HG03045 (cell line): ENCODE measurements around the gene ITGB7.

Source experiments
- ATAC-seq: cut with Tn5 transposase; IDR thresholded peaks from one replicate; pipeline ENCODE4 v1.9.1; 2021; ENCODE audit warnings: mild to moderate bottlenecking, moderate library complexity; ENCODE audit not compliant: unreplicated experiment

ITGB7 gene

DNA sequence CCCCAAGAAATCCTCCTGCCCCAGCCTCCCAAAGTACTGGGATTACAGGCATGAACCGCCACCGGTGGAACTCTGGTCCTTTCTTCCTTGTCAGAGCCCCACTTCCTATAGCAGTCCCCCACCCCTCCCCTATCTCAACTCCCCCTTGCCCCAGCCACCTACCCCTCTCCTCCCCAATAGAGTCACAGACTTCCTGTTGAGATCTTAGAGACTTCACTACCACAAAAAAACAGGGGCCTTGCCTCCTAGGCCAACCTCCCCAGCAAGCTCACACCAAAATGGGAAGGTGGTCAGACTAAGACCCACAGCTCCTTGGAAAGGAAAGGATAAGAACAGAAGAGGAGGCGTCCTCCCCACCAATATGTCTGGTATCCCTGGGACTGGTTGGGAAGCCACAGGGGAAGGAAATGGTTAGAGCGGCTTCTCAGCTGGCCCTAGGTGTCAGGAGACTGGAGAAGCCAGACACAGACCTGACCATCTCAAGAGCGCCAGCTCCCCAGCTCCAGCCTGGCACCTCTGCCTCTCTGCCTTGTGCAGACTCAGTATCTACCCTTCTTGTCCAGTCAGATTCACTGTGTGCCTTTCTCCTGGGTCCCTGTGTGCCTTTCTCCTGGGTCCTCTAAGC, 8.5 kb downstream of the ITGB7 start:
- no peak for ATAC-seq

DNA sequence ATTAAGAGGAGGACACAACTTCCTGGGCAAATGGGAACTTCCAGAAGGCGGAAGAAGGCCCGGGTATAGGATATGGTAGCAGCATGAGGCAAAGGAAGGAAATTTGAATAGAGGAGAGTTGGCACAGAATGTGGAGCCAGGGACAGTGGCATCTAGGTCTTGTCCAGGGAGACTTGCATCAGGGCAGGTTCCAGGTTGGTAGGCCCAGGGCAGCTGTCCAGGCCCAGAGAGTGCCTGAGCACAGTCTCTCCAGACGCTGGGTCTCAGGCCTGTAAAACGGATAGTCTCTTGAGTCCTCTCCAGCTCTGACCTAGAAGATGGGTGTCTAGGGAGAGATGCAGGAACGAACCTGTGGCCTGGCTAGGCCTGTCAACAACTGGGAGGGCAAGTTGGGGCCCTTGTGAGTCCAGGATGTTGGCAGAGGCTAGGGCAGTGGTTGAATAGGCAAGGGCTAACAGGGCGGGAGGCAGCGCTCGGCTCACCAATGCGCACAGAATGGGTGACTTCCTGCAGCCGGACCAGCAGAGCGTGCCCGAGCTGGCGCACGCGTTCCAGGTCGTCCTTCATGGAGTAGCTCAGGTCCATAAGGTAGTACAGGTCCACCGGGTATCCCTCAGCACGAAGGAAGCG, 9.9 kb downstream of the ITGB7 start:
- ATAC-seq = no peak

DNA sequence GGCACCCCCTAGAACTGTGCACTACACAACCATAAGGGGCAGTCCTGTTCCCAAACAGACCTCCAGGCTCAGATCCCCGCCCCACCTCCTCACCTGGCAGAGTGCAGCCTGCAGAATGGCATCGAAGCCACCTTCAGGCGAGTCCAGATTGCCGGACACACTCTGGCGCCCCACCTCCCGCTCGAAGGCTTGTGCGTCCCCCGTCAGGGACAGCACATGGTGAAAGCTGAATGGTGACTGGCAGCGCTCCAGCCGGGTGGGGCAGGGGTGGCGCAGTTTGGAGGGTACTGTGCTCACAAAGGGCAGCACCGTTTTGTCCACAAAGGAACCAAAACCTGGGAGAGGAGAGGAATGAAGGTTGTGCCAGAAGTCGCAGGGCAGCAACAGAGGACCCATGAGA, 10.6 kb downstream of the ITGB7 start:
- ATAC-seq = no peak

DNA sequence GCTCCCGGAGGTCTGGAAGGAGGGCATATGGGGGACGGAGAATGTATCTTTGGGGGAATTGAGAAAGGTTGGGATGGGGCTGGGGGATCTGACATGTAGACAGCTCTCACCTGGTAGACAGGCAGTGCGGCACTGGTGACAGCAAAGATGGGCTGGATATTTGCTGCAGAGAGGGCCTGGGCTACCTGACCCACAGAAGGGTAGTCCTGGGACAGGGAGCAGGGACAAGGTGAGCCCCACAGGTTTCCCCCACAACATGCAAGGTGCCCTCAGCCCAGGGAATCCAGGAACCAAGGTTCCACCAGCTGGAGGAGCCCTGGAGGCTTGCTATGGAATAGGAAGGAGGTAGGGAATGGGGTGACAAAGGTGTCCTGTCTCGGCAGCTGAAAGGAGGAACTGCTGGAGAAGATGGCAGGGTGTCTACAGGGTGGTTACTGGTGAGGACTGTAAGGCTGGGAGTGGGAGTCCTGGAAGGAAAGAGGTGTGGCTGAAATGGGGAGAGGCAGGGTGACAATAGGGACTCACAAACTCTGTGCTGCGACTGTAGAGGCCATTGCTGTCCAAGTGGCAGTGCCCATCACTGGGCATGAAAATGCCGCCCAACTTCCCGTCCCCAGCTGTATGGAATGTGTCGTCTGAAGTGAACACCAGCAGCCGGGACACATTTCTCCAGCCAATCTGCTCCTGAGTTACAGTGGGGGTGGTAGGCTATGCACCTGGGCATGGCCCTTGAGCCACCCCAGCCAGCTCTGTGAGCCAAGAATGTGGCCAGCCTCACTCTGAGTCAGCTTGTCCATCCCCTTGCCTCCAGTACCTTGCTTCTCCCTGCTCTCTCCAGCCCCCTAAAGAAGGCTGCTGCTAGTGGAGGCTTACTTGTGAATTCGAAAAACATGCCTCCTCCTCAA, 11.3 kb downstream of the ITGB7 start:
- no peak for ATAC-seq

DNA sequence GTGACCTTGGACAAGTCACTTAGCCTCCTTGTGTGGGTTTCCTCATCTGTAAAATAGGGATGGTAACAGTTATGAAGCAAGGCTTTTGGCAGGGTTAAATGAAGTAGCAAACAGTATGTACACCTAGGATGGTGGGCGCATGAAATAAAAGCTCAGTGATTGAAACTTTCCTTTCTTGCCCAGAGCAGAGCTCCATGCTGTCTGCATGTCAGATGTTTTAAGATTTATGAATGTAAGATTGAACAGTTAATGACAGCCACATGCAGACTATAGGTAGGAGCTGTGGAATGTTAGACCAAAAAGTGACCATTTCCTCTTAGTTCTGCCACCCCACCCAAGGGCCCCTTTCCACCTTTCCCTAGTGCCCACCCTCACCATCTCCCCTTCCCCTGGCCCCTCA, 12.1 kb downstream of the ITGB7 start:
- no peak for ATAC-seq

DNA sequence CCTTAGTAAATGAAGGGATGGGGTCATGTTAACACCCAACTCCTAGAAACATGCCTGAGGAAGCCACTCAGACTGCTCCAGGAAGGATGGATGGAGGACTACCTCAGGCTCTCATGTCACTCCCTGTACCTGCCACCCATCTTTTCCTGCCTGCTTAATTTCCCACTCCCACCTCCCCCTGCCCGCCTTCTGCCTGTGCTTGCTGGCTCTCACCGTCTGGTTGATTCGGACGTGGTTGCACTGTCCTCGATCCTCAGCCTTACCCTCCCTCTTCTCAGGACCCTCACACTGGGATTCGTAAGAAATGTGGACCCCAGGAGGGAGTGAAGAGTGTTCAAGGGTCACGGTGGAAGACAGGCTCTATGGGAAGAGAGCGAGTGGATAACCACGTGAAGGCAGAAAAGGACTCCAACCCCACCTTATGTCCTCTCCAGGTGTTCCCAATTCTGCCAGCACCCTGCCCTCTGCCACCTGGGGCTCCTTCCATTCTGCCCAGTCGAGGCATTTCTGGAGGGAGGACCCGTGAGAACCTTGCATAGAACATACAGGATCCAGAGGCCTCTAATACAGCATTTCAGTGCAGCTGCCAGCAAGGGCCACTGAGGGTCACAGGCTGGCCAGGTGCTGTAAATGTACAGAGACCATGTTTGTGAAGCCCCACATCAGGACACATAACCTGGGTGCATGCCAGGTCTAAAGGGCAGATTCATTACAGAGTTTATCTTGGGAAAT, 12.9 kb downstream of the ITGB7 start:
- no peak for ATAC-seq

DNA sequence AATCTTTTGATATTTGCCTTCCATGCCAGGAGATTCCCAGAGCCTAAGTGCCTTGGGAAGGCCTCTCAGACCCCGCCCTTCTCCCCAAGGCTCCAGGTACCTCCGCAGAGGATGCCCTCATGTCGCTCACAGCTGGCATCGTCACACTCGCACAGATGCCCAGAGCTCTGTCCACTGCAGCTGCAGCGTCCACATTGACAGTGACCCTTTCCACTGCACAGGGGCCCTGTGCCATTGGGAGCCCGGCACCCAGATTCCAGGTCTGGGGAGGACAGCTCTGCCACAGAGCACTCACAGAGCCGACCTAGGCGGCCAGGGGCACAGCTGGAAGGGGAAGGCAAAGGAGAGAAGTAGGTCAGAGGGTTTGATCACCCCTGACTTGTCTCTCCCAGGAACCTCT, 14.0 kb downstream of the ITGB7 start:
- ATAC-seq = no peak

DNA sequence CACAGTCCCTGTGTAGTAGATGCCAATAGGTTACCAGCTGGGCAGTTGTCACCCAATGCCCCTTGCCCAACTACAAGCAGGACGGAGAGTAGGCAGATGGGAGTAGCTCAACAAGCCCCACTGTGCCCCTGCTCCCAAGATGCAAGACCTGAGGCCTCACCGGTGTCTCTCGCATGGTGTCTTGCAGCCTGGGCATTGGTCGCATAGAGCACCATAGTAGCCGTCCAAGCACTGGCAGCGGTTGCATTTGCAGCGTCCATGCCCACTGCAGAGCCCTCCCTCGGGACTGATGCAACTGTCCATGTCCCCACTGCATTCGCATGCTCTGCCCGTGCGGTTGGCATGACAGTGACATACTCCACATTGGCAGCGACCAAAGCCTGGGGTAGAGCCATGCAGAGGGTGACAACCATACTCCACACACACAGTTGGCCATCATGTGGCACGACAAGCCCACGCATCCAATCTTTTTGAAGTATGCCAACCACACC, 14.5 kb downstream of the ITGB7 start:
- no peak for ATAC-seq

DNA sequence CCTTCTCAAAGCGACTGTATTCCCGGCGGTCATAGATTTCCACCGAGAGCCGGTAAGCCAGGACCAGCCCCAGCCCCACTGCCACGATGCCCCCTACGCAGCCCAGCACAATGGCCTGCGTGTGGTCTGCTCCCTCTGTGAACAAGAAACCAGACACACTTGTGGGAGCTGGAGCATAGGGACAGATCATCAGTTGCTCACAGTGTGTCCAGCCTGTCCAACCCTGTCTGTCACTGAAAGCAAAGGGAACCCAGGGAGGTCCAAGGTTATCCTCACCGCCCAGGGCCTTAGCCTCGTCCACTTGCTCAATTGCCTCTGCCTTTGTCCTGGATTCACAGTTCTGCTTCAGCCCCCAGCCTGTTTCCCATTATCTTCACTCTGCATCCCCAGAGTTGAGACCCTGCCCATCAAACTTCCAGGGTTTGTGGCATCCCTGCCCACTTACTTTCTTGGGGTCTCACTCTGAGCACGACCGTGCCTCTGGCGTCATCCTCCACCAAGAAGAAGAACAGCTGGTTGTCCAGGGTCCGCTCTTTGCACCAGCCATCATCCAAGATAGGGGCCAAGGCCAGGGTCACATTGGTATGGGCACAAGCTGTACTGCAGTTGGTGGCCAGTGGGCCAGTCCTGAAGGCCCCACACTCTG, 15.0 kb downstream of the ITGB7 start:
- no peak for ATAC-seq

DNA sequence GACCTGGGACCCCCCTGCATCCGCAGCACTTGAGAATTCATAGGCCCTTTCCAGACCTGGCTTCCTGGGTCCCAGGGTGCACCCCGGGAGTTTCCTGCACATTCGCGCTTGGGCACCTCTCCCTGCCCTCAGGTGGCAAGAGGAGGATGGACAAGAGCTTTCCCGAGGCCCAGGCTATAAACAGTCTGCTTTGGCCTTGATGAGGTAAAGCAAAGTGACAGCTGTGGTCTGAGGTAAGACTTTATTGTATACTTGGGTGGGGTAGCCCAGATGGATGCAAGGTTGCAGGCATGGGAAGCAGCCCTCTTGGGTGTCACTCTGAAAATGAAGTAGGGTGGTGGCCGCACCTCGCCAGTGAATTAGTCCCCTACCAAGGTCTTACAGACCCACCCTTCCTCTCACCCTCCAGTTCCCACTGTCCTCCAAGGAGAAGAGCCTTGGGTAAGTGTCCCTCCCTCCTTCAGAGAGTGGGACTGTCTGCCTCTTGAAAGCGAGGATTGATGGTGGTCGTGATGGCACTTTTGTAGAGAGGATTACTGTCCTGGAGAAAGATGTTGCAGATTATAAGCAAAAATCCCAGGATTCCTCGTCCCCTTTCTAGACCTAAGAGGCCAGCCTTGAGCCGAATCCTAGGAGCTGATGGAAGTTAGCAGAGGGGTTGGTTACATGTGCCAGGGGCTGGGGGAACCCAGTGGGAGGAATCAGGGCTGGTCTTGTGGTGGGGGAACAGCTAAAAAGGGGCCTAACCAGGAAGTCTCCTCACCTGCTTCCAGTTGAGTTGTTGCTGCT, 15.8 kb downstream of the ITGB7 start:
- no peak for ATAC-seq

DNA sequence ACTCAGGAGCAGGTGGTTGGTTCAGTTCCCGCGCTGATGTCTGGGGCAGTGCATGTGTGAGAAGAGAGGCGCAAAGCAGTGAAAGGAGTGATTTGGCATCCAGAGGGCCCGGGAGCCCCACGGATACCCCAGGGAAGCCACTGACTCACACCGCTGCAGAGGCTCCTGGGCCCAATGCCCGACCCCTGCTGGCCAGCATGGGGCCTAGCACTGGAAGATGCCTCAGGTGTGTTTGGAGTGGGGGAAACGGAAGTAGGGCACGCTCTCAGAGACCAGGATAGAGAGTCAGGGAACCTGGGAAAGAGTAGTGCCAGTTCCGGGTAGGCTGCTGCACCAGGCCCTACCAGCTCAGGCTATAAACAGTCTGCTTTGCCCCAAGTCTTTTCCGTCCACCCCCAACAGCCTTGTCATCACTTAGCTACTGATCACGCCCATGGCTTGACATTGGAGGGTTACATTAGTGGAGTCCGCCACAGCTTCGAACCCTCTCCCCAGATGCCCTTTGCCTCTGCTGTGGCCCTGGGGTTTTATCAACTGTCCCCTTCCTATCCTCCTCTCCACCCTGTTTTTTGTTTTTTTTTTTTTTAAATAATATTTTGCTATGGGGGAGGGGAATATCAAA, 16.8 kb downstream of the ITGB7 start:
- ATAC-seq = no peak

DNA sequence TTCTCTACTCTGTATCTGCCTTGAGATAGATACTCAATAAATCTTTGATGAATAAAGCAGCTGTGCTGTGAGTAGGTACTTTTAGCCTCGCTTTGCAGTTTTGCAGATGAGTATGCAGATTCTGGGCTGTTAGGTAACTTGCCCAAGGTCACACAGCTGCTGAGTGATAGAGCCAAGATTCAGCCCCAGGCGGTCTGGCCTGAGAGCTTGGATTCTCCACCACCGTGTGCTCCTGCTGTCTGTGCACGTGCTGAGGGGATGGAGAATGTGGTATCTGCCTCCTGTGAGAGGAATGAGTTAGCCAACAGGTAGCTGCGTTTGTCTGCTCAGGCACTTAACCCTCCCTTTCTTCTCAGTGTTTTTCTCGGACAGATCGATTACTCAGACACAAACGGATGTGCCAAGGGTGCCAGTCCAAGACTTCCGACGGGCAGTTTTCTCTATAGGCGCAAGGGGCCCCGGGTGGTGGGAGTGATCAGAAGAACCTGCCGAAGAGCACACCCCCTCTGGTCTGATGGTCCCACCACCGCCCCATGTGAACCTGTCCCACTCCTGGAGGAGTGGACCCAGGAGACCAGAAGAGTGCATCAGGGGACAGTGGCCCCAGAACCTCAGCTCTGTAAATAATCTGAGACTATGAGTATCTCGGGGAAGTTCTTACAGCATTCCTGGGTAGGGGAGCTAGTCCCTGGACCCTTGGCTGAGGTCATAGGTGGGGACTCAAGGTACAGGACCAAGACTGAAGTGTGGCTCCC, 19.7 kb downstream of the ITGB7 start:
- ATAC-seq = no peak

DNA sequence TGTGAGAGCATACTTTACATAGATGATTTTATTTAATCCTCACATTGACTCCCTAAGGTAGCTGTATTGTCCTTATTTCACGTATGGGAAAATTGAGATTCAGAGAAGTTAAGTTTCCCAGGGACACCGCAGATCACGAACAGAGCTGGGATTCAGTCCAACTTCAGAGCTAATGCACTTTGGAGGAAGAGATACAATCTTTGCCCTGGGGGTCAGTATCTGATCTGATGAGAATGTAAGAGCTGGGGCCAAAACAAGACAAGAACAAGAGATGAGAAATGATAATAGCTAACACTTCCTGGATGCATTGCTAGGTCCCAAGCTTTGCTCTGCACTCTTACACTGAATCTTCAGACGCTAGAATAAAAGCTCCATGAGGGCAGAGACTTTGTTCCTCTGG, 20.3 kb downstream of the ITGB7 start:
- no peak for ATAC-seq

DNA sequence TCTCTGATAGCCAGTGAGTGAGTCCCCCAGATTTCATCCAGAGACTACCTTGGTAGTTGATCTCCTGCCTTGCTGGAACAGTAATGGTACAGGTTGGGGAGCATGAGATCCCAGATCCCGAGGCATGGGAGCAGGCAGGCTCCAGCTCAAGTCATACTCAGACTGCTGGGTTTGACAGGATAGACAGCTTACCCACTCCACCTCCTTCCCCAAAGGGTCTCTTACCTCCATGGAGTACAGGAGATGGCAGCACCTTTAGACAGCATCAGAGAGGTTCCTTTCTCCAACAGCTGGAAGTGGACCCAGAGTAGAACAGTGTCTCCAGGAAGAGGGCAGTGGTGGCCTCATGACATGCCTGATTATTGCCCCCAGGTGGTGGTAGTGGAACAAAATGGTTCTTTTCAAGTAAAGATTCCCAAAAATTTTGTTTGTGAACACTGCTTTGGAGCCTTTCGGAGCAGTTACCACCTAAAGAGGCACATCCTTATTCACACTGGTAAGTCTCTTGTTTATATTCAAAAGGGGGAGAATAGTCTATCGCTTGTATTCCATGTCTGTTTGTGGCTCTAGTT, 21.4 kb downstream of the ITGB7 start:
- no peak for ATAC-seq

DNA sequence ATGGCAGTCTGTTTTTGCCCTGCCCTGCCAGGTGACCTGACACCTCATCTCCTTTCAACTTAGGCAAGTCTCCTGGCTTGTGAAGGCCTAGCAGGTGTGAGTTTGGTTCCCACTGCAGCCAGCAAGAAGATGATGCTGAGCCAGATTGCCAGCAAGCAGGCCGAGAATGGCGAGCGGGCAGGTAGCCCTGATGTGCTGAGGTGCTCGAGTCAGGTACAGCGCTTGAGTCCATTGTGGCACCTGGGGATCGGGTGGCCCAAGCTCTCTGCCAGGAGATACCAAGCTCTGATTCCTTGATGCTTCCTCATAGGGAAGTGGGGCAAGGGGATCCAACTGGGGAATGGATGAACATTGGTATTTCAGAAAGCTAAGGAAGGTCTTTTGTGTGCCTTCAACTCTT, 22.2 kb downstream of the ITGB7 start:
- ATAC-seq = no peak

DNA sequence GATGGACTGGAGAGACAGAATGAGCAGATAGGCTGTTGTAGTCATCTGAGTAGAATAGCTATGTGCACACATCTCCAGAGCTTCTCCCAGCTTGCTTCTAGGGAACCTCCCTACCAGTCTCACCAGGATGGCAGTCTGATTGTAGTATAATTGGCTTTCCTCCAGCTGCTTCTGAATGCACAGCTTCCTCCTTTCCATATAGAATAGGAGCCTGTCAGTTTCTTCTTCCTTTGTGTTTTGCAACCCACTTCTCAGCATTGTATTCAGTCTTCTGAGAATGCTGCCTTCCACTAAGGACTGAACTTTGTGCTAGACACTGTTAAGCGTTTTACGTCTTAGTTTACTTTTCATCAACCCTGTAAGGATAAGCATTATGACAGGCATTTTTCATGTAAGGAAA, 24.1 kb downstream of the ITGB7 start:
- no peak for ATAC-seq

DNA sequence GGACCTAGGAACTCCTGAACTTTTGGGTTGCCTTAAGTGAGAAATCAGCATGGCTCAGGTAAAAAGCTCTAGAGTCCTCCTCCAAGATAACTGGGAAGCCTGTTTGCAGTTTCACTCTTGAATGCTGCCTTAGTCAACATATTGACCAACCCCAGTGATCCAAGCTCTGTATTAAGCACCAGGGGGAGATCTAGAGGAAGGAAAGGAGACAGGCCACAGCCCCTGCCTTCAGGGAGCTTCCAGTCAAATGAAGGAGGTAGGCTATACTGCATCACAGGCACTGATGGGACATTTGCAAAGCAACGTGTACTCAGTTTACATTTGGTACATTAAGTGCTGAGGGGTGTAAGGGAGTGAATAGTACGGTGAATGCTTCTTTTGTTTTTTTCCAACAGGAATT, 25.1 kb downstream of the ITGB7 start:
- ATAC-seq = no peak

DNA sequence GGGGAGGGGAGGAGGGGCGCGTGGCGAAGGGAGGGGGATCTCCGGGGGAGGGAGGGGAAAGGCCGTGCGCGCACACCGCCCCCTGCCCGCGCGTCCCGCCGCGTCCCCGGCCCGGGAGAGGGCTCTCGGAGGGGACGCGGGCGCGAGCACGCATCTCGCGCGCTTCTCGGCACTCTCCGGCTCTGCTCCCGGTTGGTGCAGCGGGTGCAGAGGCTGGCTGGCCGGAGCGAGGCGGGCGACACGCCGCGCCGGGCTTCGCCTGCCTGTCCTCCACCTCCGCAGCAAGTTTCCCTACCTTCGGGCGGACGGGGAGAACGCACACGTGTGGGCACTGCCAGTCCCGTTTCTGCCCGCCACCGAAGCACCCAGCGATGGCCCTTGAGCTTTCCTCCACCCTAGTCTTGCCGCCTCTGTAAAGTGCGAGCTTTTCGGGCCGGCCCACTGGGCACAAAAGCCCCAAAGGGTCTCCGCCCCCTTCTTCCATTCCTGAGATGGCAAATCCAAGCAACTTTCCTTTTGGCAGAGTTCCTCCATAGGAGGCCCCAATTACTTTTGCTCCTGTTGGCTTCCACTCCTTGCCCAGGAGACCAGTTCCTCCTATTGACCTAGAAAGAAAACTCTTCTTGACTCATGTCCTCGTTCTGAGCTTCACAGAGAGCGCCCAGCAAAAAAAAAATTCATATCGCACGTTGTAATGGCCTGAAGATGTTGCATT, 26.0 kb downstream of the ITGB7 start:
- ATAC-seq = peak; percentile 42
